Measurements from ENCODE around the gene HES2. TPM values are rescaled to one million over a fixed set of nuclear protein-coding genes. Genes with fewer than 3 reads are reported as not detected.
"Not testable (repeated sequence)": the region's sequence is repeated elsewhere in the genome, so short reads cannot be mapped to it uniquely, and the experiment has no call there.

HES2 gene
- total and polyA plus RNA-seq, 2 donors = 0.03 to 0.53 TPM

- 65% methylated on average over 40 of the region's 40 CpGs for WGBS
- no peaks in the 10 kb centered on the region for H3K4me1 ChIP-seq (ENCODE audit: insufficient read depth)
- H3K27ac ChIP-seq (ENCODE audit: low read depth) = no peak overlapping the region
- H3K36me3 ChIP-seq (ENCODE audit: insufficient read depth) = no peaks in the 10 kb centered on the region
- H3K4me3 ChIP-seq (ENCODE audit: low read depth, low read length) = no peak overlapping the region
- DNase-seq (ENCODE audit: extremely low spot score) = no peak
Observed at GRCh38 chr1:6461051-6461530, 41.4 kb upstream of the HES2 start.

GRCh38 chr1:6460301-6461050 is 40.8 kb upstream of the HES2 start:
- WGBS = 25% methylated on average over 39 of the region's 39 CpGs
- peak overlapping the region; percentile 27 for H3K4me3 ChIP-seq (ENCODE audit: low read depth, low read length)
- no peaks in the 10 kb centered on the region for H3K36me3 ChIP-seq (ENCODE audit: insufficient read depth)
- no peak overlapping the region for H3K27ac ChIP-seq (ENCODE audit: low read depth)
- no peak for DNase-seq (ENCODE audit: extremely low spot score)
- no peaks in the 10 kb centered on the region for H3K4me1 ChIP-seq (ENCODE audit: insufficient read depth)

- no peaks in the 10 kb centered on the region for H3K36me3 ChIP-seq (ENCODE audit: insufficient read depth)
- DNase-seq (ENCODE audit: extremely low spot score) = no peak
- H3K4me3 ChIP-seq (ENCODE audit: low read depth, low read length) = peak overlapping the region; percentile 27
- 14% methylated on average over 18 of the region's 18 CpGs for WGBS
- no peaks in the 10 kb centered on the region for H3K4me1 ChIP-seq (ENCODE audit: insufficient read depth)
- no peak overlapping the region for H3K27ac ChIP-seq (ENCODE audit: low read depth)
Observed at GRCh38 chr1:6459850-6460265, 40.1 kb upstream of the HES2 start.

GRCh38 chr1:6456800-6457466 is 37.2 kb upstream of the HES2 start:
- 70% methylated on average over 11 of the region's 11 CpGs for WGBS
- Histone ChIP-seq H3K36me3 (ENCODE audit: insufficient read depth) (no peaks in the 10 kb centered on the region), H3K4me1 (ENCODE audit: insufficient read depth) (no peaks in the 10 kb centered on the region), H3K27ac (ENCODE audit: low read depth) (no peak overlapping the region), H3K4me3 (ENCODE audit: low read depth, low read length) (no peak overlapping the region)
- DNase-seq (ENCODE audit: extremely low spot score) = no peak

- not testable (repeated sequence) for H3K4me3 ChIP-seq (ENCODE audit: low read depth, low read length); H3K4me1 ChIP-seq (ENCODE audit: insufficient read depth); DNase-seq (ENCODE audit: extremely low spot score); H3K27ac ChIP-seq (ENCODE audit: low read depth); H3K36me3 ChIP-seq (ENCODE audit: insufficient read depth)
- 42% methylated on average over 58 of the region's 58 CpGs for WGBS
Observed at GRCh38 chr1:6455752-6456520, 36.2 kb upstream of the HES2 start.

- H3K4me3 ChIP-seq (ENCODE audit: low read depth, low read length) = no peak overlapping the region
- no peak overlapping the region for H3K27ac ChIP-seq (ENCODE audit: low read depth)
- H3K4me1 ChIP-seq (ENCODE audit: insufficient read depth) = no peaks in the 10 kb centered on the region
- DNase-seq (ENCODE audit: extremely low spot score) = no peak
- H3K36me3 ChIP-seq (ENCODE audit: insufficient read depth) = no peaks in the 10 kb centered on the region
- WGBS = 5% methylated on average over 115 of the region's 115 CpGs
Observed at GRCh38 chr1:6454856-6455751, 35.4 kb upstream of the HES2 start.

GRCh38 chr1:6453895-6454855 is 34.5 kb upstream of the HES2 start:
- DNase-seq (ENCODE audit: extremely low spot score); H3K4me3 ChIP-seq (ENCODE audit: low read depth, low read length); H3K36me3 ChIP-seq (ENCODE audit: insufficient read depth); H3K27ac ChIP-seq (ENCODE audit: low read depth); H3K4me1 ChIP-seq (ENCODE audit: insufficient read depth): not testable (repeated sequence)
- 10% methylated on average over 85 of the region's 85 CpGs for WGBS

- Histone ChIP-seq H3K4me3 (ENCODE audit: low read depth, low read length) (no peak overlapping the region), H3K36me3 (ENCODE audit: insufficient read depth) (no peaks in the 10 kb centered on the region), H3K4me1 (ENCODE audit: insufficient read depth) (no peaks in the 10 kb centered on the region), H3K27ac (ENCODE audit: low read depth) (no peak overlapping the region)
- WGBS = 64% methylated on average over 6 of the region's 6 CpGs
- DNase-seq (ENCODE audit: extremely low spot score) = no peak
Observed at GRCh38 chr1:6450943-6451373, 31.2 kb upstream of the HES2 start.

GRCh38 chr1:6450486-6450885 is 30.8 kb upstream of the HES2 start:
- not testable (repeated sequence) for H3K36me3 ChIP-seq (ENCODE audit: insufficient read depth); H3K4me3 ChIP-seq (ENCODE audit: low read depth, low read length); H3K27ac ChIP-seq (ENCODE audit: low read depth); H3K4me1 ChIP-seq (ENCODE audit: insufficient read depth); DNase-seq (ENCODE audit: extremely low spot score)
- 40% methylated on average over 10 of the region's 10 CpGs for WGBS

GRCh38 chr1:6450005-6450450 is 30.3 kb upstream of the HES2 start:
- H3K27ac ChIP-seq (ENCODE audit: low read depth) = no peak overlapping the region
- DNase-seq (ENCODE audit: extremely low spot score) = no peak
- WGBS = 28% methylated on average over 7 of the region's 7 CpGs
- H3K4me1 ChIP-seq (ENCODE audit: insufficient read depth) = no peaks in the 10 kb centered on the region
- H3K36me3 ChIP-seq (ENCODE audit: insufficient read depth) = no peaks in the 10 kb centered on the region
- H3K4me3 ChIP-seq (ENCODE audit: low read depth, low read length) = no peak overlapping the region

- DNase-seq (ENCODE audit: extremely low spot score) = no peak
- no peaks in the 10 kb centered on the region for H3K36me3 ChIP-seq (ENCODE audit: insufficient read depth)
- WGBS = 4% methylated on average over 66 of the region's 66 CpGs
- H3K27ac ChIP-seq (ENCODE audit: low read depth) = no peak overlapping the region
- no peak overlapping the region for H3K4me3 ChIP-seq (ENCODE audit: low read depth, low read length)
- H3K4me1 ChIP-seq (ENCODE audit: insufficient read depth) = no peaks in the 10 kb centered on the region
Observed at GRCh38 chr1:6448749-6449631, 29.3 kb upstream of the HES2 start.

Measured in urinary bladder (tissue), 4 donors.